HG03571 (cell line): ENCODE results near the gene RMP24.
"Not testable (repeated sequence)": the region's sequence is repeated elsewhere in the genome, so short reads cannot be mapped to it uniquely, and the experiment has no call there.

ENCODE experiments used
- ATAC-seq: cut with Tn5 transposase; IDR thresholded peaks from one replicate; pipeline ENCODE4 v1.9.1; 2021; ENCODE audit not compliant: unreplicated experiment

The RMP24 gene

DNA sequence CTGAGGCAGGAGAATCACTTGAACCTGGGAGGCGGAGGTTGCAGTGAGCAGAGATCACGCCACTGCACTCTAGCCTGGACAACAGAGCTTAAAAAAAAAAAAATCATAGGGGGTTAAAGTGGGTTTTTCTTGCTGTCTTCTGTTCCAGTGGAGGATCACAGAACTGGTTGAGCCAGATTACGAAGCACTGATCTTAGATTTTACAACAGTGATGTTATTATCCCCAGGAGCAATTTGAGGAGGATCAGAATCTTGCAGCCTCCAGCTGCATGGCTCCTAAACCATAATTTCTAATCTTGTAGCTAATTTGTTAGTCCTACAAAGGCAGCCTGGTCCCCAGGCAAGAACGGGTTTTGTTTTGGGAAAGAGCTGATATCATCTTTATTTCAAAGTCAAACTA lies 4.6 kb upstream of the RMP24 start:
- not testable (repeated sequence) for ATAC-seq

DNA sequence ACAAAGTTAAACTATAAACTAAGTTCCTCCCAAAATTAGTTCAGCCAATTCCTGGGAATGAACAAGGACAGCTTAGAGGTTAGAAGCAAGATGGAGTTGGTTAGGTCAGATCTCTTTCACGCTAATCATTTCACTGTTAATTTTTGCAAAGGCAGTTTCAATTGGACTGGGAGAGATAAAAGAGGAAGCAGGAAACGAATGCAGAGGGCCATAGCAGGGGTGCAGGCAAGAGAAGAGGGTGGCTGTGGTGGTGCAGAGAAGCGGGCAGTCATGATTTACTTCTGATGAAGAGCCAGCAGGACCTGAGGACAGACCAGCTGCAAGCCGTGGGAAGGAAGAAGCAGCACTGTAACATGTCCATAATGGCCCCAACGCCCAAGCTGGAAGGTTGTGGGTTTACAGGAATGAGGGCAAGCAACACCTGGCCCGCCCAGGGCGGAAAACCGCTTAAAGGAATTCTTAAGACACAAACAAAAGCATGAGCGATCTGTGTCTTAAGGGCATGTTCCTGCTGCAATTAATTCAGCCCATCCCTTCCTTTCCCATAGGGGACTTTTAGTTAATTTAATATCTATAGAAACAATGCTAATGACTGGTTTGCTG lies 4.1 kb upstream of the RMP24 start:
- ATAC-seq = no peak

DNA sequence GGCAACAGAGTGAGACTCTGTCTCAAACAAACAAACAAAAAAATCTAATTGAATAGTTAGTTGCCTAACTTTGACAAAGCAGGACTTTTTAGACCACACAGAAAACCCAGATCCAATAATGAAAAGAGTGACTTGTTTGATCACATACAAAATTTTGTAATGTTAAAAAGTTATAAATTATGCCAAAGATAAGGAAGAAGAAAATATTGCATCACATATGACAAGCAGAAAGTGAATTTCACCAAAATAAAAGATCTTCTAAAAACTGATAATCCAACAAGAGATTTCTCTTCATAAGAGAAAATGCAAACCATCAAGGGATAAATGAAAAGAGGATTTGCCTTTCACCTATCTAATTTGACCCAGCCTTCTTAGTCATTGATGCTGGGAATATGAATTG lies 2.8 kb upstream of the RMP24 start:
- no peak for ATAC-seq

DNA sequence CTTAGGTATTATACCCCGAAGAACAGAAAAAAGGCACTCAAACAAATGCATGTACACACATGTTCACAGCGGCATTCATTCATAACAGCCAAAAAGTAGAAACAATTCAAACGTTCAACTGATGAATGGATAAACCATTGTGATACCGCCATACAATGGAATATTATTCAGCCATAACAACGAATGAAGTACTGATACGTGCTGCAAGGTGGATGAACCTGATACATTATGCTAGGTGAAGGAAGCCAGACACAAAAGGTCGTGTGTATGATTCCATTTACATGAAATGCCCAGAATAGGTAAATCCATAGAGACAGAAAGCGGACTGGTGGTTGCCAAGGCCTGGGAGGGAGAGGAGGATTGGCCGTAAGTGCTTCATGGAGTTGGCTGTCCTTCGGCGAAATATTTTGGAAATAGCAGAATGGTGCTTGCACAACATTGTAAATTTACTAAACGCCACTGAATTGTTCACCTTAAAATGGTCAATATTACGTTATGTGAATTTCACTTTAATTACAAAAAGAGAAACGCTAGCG lies 750 bp upstream of the RMP24 start:
- peak; percentile 1 for ATAC-seq

DNA sequence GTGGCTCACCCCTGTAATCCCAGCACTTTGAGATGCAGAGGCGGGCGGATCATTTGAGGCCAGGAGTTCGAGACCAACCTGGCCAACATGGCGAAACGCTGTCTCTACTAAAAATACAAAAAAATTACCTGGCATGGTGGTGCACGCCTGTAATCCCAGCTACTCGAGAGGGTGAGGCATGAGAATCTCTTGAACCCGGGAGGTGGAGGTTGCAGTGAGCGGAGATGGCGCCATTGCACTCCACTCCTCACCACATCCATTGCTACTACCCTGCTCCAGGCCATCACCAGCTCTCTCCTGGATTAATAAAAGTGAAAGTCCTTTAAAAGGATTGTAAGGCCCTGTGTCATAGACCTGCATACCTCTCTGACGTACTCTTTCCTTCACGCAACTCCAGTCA lies 1.2 kb downstream of the RMP24 start:
- no peak for ATAC-seq

DNA sequence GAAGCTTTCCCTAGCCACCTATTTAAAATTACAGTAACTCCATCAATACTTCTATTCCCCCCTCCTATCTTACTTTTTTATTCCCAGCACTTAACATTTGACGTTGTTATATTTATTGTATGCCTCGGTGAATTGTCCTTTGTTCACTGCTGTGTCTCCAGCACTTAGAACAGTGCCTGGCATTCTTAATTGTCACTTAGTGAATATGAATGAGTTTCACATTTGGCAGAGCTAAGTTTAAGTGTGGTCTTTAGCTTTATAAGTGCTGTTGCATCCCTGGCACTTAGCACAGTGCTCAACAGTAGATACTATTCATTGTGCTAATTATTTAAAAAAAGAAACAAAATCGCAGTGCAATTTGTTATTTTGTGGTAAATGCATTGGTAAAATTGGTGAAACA lies 1.7 kb downstream of the RMP24 start:
- no peak for ATAC-seq

DNA sequence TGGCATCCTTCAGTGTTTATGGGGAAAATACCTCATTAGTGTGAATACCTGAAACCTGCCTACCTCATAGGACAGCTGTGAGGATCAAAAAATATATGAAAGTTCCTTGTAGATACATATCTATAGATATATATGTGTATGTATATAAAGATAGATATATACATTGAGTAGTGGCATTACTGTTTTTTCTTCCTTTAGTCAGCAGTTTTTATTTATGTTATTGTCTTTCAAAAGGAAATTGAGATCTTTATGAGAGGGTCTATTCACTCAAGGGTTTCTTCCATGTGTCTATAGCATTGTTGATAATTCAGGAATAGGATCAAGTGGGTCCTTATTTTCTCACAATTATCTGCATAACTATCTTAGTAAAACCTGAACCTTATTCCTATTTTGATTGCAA lies 6.6 kb downstream of the RMP24 start:
- ATAC-seq = no peak

DNA sequence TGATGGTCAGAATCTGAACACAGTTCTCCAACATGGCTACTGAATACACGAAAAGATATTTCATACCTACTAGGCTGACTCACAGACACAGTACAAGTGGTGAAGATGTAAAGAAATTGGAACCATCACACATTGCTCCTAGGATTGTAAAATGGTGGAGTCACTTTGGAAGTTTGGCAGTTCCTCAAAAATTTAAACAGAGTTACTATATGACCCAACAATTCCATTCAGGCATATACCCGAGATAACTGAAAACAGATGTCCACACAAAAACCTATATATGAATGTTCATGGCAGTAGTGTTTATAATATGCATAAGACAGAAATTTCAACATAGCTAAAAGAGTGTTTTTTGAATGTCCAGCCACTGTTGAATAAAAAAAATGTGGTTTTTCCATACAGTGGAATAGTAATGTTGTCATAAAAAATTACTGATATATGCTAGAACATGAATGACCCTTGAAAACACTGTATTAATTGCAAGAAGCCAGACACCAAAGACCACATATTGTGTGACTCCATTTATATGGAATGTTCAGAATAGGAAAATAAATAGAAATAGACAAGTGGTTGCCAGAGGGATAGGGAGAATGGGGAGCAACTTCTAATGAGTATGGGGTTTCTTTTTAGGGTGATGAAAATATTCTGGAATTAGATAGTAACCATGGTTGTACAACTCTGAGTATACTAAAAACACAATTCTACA lies 10.1 kb downstream of the RMP24 start:
- ATAC-seq = no peak

DNA sequence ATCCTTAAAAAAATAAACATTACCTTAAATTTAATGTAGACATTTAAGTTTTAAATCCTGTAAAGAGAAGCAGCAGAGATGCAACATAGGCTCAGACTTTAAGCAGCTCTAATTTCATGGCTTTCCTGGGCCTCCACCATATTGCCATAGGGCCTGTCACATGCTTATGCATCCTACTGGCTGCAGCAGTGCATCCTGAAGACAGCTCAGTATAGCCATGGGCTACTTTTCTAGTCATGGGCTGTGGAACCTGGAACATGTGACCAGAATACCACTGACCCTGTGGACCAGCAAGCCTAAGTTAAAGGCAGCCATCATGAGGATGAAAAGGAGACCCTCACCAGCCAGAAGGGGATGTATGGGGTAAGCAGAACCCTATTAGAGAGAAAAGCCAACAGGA lies 10.7 kb downstream of the RMP24 start:
- no peak for ATAC-seq

DNA sequence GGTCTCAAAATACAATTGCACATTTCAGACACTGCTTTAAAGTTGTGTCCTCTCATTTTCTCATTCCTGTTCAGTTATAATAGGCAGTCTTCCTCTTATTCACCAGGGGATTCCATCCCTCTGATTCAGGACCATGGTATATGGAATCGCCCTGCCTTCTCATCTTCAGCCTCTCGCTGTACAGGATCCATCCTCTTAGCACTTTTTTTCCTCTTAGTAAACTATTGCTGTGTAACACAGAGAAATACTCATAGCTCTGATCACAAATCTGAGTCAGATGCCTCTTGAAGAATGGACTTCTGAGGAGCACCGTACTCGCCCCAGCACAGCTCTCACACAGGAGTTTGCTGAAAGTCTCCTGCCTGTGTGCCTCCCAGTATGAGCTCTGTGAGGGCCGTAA lies 11.3 kb downstream of the RMP24 start:
- ATAC-seq = no peak

DNA sequence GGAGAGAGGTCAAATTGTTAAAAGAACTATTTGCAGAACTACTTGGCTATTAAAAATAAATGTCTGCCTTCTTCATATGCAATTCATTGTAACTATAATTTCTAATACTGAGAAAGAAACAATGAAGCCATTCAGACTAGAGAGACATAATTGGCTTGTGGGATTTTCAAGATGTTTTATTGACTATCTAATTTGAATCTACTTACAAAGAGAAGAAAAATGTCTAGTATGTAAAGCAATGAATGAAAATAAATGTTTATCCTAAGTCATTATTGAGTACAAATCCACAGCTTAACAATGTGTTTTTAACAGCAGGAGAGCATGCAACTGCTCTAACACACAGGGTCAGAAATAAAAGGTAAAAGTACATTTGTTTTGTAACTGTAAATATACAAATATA lies 19.2 kb downstream of the RMP24 start:
- ATAC-seq = no peak

DNA sequence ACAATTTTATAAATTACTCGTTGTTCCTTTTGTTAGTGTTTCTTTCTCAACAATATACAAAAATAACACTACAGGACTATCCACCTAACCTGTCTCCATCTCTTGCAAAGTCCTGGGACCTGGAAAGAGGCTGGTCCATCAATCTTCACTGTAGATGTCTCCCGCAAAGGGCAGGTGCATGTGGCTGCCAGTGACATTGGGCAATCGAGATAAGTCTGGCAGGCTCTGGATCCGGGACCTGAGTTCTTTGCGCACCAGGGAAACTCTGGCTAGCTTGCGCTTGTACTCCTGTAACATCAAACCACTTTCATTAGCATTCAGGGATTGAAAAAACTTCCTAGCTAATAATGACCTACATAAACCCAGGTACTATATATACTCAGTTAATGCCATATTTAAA lies 20.5 kb downstream of the RMP24 start:
- no peak for ATAC-seq

DNA sequence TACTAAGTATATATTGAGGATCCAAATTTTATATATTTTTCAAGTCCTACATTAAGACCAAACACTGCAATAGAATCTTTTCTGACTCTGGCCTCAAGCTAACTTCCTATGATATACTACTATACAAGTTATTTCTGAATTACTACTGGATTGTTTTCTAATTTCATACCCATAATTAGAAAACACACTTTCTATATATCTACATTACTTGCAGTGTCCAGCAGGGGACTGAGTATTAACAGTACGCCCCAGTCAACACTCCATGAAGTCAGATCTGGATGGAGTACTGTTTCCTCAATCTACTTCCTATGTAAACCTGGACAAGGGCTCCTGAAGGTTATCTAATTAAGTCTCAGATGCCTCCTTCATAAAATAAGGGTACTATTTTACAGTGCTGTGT lies 26.5 kb downstream of the RMP24 start:
- no peak for ATAC-seq

DNA sequence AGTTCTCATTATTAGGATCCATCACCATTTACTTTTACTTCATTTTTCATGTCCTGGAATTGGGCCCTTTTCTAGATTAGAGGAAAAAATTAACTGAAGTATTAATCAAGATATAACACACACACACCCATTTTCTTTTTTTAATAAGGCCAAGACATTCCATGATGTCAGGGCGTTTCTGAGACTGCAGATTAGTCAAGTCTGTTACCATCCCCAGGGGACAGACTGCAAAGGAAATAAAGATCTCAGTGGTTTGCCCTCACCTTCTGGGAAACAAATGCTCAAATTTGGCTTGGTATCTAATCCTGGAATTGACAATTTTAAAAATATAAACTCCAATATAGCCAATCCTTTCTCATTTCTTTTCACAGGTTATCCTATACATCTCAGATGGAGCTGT lies 27.4 kb downstream of the RMP24 start:
- ATAC-seq = no peak

DNA sequence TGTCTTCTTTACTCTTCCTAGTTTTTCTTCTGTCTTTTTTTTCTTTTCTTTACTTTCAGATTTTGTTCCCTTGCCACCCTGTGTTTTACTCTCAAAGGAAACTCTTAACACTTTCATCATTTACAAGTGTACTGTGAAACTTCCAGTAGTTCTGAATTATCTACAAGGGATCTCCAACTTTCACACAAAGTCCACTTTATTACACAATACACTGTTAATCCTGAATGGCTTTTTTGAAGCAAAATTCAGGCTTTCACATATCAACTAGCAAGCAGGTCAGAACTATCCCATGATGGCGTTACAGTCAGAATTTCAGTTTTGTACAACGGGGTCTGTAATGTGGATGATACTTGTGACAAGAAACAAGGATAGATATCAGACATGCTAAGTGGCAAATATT lies 34.5 kb downstream of the RMP24 start:
- no peak for ATAC-seq

DNA sequence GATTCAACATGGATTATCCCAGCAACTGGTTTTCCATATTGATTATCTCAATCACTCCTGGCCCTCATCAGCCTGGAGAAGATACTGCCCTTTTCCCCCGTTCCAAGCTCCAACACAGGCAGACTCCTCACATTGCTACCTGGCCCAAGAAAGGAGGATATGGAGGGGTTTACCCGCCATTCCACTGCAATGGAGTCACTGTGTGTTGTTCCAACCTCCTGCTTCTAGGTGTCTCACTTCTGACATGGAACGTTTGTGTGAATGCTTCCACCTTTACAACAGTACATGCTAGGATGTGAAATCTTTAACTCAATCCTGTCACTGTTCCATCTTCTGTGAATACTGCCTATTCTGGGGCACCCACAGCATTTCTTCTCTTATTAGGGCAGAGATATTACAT lies 36.7 kb downstream of the RMP24 start:
- no peak for ATAC-seq

DNA sequence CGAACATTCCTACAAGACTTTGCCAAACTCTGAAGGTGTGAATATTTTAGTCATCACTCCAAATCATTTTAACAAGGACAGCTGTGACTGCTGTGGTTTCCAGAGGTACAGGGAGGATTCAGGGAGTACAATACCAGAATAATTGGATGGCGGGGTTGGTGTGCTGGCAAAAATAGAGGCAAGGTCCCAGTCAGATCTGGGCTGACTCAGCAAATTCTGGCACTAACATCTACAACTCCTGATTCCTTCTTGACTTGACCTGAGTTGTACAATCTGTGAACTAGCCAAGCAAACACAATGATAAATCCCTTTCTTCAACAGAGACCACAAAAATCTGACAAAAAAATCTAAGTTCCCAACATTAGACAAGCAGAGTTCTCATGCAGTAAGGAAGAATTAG lies 40.4 kb downstream of the RMP24 start:
- no peak for ATAC-seq

DNA sequence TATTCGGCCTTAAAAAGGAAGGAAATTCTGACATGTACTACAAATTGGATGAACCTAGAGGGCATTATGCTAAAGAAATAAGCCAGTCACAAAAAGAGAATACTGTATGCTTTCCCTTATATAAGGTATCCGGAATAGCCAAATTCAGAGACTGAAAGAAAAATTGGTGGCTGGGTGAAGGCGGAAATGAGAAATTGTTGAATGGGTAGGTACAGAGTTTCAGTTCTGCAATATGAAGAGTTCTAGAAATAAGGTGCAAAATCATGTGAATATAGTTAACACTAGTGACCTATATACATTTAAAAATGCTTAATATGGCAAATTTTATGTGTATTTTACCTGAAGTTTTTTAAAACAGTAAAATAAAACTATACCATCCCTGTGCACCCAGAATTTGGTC lies 43.1 kb downstream of the RMP24 start:
- peak; percentile 81 for ATAC-seq

DNA sequence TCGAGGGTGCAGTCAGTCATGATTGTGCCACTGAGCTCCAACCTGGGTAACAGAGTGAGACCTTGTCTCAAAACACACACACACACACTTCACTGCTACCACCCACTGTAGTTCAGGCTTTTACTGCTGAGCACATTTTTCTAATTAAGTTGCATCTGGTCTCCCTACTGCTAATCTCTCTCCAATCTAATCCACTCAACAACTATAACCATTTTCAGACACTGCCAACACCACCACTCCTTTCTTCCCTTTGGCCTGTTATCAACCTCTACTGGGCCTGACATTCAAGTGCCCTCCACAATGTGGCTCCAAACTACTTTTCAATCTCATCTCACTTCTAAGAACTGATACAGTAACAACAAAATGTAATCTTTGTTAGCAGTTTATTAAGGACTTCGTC lies 44.8 kb downstream of the RMP24 start:
- no peak for ATAC-seq

DNA sequence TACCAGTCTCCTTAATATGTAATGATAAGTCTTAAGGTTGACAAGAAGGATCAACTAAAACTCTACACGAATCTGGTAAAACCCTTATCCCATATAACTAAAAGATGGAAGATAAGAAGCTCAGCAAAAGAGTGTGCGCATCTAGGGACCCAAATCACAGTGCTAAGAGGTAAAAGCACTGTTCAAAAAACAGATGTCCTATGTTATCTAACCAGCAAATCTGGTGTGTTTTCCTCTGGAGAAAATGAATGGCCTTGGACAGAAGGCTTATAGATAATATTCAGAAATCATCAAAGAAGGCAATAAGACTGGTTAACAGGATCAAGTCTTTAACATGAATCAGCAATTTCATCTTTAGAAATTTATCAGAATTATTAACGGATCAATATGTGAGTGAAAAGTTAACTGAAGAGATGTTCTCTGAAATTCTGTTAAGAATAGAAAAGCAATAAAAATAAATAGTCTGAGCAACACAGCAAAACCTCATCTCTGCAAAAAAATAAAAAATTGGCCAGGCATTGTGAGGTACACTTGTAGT lies 47.8 kb downstream of the RMP24 start:
- ATAC-seq = no peak

DNA sequence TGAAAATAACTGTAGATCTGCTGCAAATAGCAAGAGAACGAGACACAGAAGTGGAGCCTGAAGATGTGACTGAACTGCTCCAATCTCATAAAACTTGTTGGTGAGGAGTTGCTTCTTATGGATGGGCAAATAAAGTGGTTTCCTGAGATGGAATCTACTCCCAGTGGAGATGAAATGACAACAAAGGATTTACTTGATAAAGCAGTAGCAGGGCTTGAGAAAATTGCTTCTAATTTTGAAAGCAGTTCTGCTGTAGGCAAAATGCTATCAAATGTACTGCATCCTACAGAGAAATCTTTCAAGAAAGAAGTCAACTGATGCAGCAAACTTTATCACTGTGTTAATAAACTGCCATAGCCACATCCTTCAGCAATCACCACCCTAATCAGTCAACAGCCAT lies 50.9 kb downstream of the RMP24 start:
- no peak for ATAC-seq

DNA sequence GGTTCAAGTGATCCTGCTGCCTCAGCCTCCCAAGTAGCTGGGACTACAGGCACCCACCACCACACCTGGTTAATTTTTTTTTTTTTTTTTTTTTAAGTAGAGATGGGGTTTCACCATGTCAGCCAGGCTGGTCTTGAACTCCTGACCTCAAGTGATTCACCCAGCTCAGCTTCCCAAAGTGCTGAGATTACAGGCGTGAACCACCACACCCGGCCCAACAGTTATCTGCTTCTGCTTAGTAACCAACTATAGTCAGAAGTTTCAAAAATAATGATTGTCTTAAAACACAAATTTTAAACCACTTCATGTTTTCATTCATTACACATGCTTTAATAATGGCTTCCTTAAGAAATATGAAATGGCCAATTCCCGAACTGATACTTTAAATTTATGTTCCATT lies 51.8 kb downstream of the RMP24 start:
- not testable (repeated sequence) for ATAC-seq

DNA sequence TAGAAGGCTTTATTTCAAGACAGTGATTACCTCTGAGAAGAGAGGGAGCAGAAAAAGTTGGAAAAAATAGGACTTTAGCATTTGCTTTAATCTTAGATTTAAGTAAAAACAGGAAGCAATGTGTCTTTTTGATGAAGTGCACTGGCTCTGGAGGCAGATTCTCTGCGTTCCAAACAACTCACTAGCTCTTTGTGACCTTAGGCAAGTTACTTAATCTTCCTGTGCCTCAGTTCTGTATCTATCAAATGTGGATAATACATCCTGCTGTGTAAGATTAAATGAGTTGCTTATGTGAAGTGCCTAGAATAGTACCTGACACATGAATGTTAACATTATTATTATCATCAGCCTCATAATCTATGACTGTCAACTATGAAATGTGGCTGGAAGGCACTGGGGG lies 52.5 kb downstream of the RMP24 start:
- no peak for ATAC-seq
